Measurements from ENCODE around the gene KIDINS220. TPM values are rescaled to one million over a fixed set of nuclear protein-coding genes. Genes with fewer than 3 reads are reported as not detected.

The KIDINS220 gene
- total RNA-seq, 2 experiments from 2014 or later: 20.8 to 20.9 TPM

DNA sequence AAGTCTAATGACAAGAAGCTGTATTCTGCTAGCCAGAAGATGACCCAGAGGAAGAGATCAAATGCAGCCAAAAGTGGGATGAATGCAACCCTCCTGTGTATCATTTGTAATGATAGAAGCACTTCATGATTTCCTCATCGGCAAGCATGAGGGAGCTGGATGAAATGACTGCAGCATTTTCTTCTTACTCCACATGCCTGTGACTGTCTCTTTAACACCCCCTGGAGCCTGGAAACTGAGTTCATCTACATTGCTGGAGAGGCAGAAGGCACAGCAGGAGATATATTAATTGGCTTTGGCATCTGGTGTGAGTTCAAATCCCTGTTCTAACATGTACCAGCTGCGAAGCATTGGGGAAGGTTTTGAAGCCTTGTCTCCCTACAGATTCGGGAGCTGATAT lies 117.9 kb downstream of the KIDINS220 start:
- no peak for DNase-seq
- Mint-ChIP-seq H3K27me3 (peaks cover 10% of the 10 kb centered on the region), H3K4me3 (no peak overlapping the region), H3K27ac (no peak overlapping the region), H3K36me3 (ENCODE audit: low read depth) (peaks cover 3% of the 10 kb centered on the region), H3K9me3 (peaks cover 10% of the 10 kb centered on the region), H3K4me1 (ENCODE audit: low read depth) (no peaks in the 10 kb centered on the region)
- TF ChIP-seq, protein P1, sequence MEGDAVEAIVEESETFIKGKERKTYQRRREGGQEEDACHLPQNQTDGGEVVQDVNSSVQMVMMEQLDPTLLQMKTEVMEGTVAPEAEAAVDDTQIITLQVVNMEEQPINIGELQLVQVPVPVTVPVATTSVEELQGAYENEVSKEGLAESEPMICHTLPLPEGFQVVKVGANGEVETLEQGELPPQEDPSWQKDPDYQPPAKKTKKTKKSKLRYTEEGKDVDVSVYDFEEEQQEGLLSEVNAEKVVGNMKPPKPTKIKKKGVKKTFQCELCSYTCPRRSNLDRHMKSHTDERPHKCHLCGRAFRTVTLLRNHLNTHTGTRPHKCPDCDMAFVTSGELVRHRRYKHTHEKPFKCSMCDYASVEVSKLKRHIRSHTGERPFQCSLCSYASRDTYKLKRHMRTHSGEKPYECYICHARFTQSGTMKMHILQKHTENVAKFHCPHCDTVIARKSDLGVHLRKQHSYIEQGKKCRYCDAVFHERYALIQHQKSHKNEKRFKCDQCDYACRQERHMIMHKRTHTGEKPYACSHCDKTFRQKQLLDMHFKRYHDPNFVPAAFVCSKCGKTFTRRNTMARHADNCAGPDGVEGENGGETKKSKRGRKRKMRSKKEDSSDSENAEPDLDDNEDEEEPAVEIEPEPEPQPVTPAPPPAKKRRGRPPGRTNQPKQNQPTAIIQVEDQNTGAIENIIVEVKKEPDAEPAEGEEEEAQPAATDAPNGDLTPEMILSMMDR (IDR thresholded peaks at IDR 0.05): no peak
- ChIA-PET CTCF (no interaction called here), POLR2A (no interaction called here)
- ATAC-seq: no peak
- intact Hi-C loops (cut with micrococcal nuclease): no loop called here

DNA sequence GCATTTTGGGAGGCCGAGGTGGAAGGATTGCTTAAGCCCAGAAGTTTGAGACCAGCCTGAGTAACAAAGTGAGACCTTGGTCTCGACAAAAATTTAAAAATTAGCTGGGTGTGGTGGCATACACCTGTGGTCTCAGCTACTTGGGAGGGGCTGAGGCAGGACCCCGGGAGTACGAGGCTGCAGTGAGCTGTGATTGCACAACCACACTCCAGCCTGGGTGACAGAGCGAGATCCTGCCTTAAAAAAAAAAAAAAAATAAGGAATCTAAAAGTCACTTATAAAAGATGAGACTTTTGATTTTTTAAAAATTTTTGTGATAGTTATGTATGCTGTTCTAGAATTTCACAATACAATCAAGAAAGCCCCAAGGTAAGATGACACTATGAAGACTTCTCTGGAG lies 122.4 kb downstream of the KIDINS220 start:
- TF ChIP-seq, protein P1 (IDR thresholded peaks at IDR 0.05): no peak
- DNase-seq (no peak), ATAC-seq (no peak)
- Mint-ChIP-seq H3K36me3 (ENCODE audit: low read depth) (peaks cover 3% of the 10 kb centered on the region), H3K4me3 (no peak overlapping the region), H3K4me1 (ENCODE audit: low read depth) (no peaks in the 10 kb centered on the region), H3K27ac (no peak overlapping the region), H3K9me3 (peaks cover 11% of the 10 kb centered on the region), H3K27me3 (peaks cover 12% of the 10 kb centered on the region)
- intact Hi-C loops (cut with micrococcal nuclease): no loop called here
- CTCF ChIA-PET: interaction anchor here (0.6 kb wide), 1 partner anchor 10 kb away, joined by 3 read pairs; no protein-coding TSS in a partner anchor
- POLR2A ChIA-PET: no interaction called here

DNA sequence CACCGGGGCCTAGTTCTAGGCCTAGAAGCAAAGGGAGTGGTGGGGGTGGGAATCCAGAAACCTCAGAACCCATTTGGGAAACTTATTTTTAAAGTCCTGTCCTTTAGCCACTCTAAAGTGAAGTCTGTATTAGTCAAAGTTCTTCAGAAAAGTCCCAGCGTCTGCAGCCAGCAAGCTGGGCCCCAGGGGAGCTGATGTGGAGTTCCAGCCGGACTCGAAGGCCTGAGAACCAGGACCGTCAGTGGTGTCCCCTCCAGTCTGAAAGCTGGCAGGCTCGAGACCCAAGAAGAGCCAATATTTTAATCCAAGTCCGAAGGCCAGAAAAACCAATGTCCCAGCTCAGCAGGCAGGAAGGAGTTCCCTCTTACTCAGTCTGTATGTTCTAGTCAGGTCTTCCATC lies 123.1 kb downstream of the KIDINS220 start:
- intact Hi-C loops (cut with micrococcal nuclease): no loop called here
- TF ChIP-seq, protein P1 (IDR thresholded peaks at IDR 0.05): no peak
- Mint-ChIP-seq H3K27ac (no peak overlapping the region), H3K9me3 (peaks cover 11% of the 10 kb centered on the region), H3K4me3 (no peak overlapping the region), H3K36me3 (ENCODE audit: low read depth) (peaks cover 3% of the 10 kb centered on the region), H3K27me3 (peaks cover 12% of the 10 kb centered on the region), H3K4me1 (ENCODE audit: low read depth) (no peaks in the 10 kb centered on the region)
- DNase-seq (no peak), ATAC-seq (no peak)
- ChIA-PET POLR2A (no interaction called here), CTCF (no interaction called here)

DNA sequence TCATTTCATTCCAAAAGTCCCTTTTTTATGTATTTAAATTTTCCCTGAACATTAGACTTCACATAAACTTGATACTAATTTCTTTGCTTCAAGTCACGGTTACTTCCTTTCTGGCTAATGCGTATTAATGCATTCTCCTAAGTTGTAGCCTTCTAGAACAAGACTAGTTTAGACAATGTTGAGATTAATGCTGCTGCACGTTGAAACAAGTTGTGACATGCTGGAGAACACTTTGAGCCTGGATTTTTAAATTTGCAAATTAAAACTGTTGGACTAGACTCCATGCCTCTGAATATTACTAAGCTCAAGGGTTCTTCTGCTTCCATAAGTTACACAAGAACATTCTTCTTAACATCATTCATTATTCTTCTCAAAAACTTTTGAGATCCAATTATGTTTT lies 126.5 kb downstream of the KIDINS220 start:
- Mint-ChIP-seq H3K9me3 (peaks cover 8% of the 10 kb centered on the region), H3K27me3 (peaks cover 6% of the 10 kb centered on the region), H3K4me3 (no peak overlapping the region), H3K27ac (no peak overlapping the region), H3K36me3 (ENCODE audit: low read depth) (peaks cover 3% of the 10 kb centered on the region), H3K4me1 (ENCODE audit: low read depth) (no peaks in the 10 kb centered on the region)
- ATAC-seq (no peak), DNase-seq (no peak)
- CTCF ChIA-PET: interaction anchor here (0.6 kb wide), 1 partner anchor 1696 kb away, joined by 3 read pairs; no protein-coding TSS in a partner anchor
- TF ChIP-seq, protein P1 (IDR thresholded peaks at IDR 0.05): no peak
- POLR2A ChIA-PET: interaction anchor here (1.1 kb wide), 1 partner anchor 21 kb away, joined by 3 read pairs; no protein-coding TSS in a partner anchor
- intact Hi-C loops (cut with micrococcal nuclease): no loop called here

DNA sequence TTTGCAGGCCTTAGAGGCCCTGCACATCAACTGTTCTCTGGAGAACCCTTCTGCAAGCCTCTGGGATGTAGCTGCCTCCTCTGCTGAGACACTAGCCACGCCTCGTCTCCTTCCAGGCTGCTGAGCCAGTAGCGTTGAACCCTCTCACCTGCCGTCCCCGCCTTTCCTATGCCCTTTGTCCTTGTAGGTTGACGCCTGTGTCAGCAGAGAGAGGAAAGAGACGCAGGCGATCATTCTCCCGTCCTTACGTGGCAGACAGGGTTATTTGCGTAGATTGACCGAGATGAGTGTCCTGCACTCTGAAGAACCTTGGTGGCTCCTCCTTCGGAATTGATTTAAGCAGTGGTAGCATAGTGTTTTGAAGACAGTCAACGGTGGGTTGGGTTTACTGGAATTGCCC lies 127.8 kb downstream of the KIDINS220 start:
- Mint-ChIP-seq H3K4me3 (no peak overlapping the region), H3K27me3 (peaks cover 2% of the 10 kb centered on the region), H3K4me1 (ENCODE audit: low read depth) (no peaks in the 10 kb centered on the region), H3K9me3 (peaks cover 2% of the 10 kb centered on the region), H3K36me3 (ENCODE audit: low read depth) (no peaks in the 10 kb centered on the region), H3K27ac (no peak overlapping the region)
- intact Hi-C loops (cut with micrococcal nuclease): no loop called here
- ChIA-PET POLR2A (no interaction called here), CTCF (interaction anchor here (0.8 kb wide), 1 partner anchor 16 kb away, joined by 3 read pairs; no protein-coding TSS in a partner anchor)
- DNase-seq (no peak), ATAC-seq (no peak)
- TF ChIP-seq, protein P1 (IDR thresholded peaks at IDR 0.05): no peak
